Thyroid gland (tissue), 4 donors: Measurements from ENCODE around the gene PPARGC1A.

Experiments
- POLR2A ChIP-seq, 2 donors: fragments of 450-650 bp; IDR thresholded peaks; one replicate each; pipeline ENCODE4 v1.6.1; 2017; ENCODE audit warnings: antibody characterized with exemption in 2 of 2, mild to moderate bottlenecking in 2 of 2, moderate library complexity in 1 of 2
- TF ChIP-seq, protein P1 (sequence below), 6 experiments: fragments of 200-600 bp in 3 of 6; fragments of 450-650 bp in 3 of 6; sonication (generic) in 3 of 6; IDR thresholded peaks; one replicate each; pipeline ENCODE4 v1.5.1; 2016 to 2019; ENCODE audit warnings: antibody characterized with exemption in 6 of 6, mild to moderate bottlenecking in 2 of 6, inconsistent platforms in 1 of 6, moderate library complexity in 1 of 6

DNA sequence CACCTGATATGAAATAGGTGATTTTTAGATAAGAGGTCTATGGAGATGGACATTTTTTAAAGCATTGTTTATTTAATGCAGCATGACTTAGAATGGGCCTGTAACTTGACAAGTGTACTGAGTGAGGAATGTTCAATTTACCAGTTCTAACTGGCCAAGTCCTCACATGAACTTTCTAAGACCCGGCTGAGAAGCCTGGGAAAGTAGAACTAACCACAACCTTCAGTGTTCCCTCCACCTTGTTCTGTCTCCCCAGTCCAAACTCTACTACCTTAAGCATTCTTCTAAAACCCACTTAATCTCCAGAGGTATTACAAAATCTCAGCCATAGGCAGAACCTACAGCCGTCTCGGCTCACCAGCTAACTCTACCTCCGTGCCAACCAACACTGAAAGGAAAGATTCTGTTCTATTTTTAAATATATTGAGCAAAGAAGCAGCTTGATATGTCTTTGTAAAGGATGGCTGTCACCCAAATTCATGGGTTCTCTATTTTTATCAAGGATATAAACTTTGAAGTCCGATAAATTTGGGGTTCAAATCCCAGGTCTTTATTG is 6.8 kb downstream of the PPARGC1A start:
- TF ChIP-seq, protein P1, sequence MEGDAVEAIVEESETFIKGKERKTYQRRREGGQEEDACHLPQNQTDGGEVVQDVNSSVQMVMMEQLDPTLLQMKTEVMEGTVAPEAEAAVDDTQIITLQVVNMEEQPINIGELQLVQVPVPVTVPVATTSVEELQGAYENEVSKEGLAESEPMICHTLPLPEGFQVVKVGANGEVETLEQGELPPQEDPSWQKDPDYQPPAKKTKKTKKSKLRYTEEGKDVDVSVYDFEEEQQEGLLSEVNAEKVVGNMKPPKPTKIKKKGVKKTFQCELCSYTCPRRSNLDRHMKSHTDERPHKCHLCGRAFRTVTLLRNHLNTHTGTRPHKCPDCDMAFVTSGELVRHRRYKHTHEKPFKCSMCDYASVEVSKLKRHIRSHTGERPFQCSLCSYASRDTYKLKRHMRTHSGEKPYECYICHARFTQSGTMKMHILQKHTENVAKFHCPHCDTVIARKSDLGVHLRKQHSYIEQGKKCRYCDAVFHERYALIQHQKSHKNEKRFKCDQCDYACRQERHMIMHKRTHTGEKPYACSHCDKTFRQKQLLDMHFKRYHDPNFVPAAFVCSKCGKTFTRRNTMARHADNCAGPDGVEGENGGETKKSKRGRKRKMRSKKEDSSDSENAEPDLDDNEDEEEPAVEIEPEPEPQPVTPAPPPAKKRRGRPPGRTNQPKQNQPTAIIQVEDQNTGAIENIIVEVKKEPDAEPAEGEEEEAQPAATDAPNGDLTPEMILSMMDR (IDR thresholded peaks at IDR 0.05) = no peak
- TF ChIP-seq POLR2A (IDR thresholded peaks at IDR 0.05) = peak in 1 of 2 donors; percentile 73
